SU-DHL-6 (cell line): ENCODE measurements around the gene ATP13A1.

ENCODE experiments used
- H2AFZ ChIP-seq: fragments of 200-600 bp; sonication (generic); 2 replicates; pipeline ENCODE4 v1.6.1; 2014; ENCODE audit warnings: low read depth, mild to moderate bottlenecking, moderate library complexity, mixed read lengths, antibody characterized with exemption, low read length; ENCODE audit not compliant: severe bottlenecking
- H3F3A ChIP-seq: fragments of 200-600 bp; shearing (Covaris generic); 2 replicates; pipeline ENCODE4 v1.6.0; 2016; ENCODE audit warnings: antibody characterized with exemption, mild to moderate bottlenecking; ENCODE audit not compliant: insufficient read depth
- H3K27ac ChIP-seq: fragments of 200-600 bp; sonication (generic); 2 replicates; pipeline ENCODE4 v1.5.1; 2016; ENCODE audit warnings: low read depth, mild to moderate bottlenecking, low read length, moderate library complexity, mixed read lengths
- H3K27me3 ChIP-seq: fragments of 200-600 bp; sonication (generic), shearing (Covaris generic); 2 replicates; pipeline ENCODE4 v1.6.0; 2014; ENCODE audit warnings: mild to moderate bottlenecking, low read length
- H3K36me3 ChIP-seq: fragments of 200-600 bp; sonication (generic); 2 replicates; pipeline ENCODE4 v1.6.1; 2014; ENCODE audit warnings: mild to moderate bottlenecking, low read length, mixed read lengths
- H3K4me2 ChIP-seq: fragments of 300-600, 200-600 bp; shearing (Covaris generic), sonication (generic); 2 replicates; pipeline ENCODE4 v1.6.0; 2014; ENCODE audit warnings: low read length, low read depth, mild to moderate bottlenecking; ENCODE audit not compliant: poor library complexity, severe bottlenecking
- H3K4me3 ChIP-seq: fragments of 200-600 bp; sonication (generic); 2 replicates; pipeline ENCODE4 v1.5.1; 2014; ENCODE audit warnings: antibody characterized with exemption, low read length, mild to moderate bottlenecking, mixed read lengths; ENCODE audit not compliant: insufficient read depth, poor library complexity, severe bottlenecking
- H3K79me2 ChIP-seq: fragments of 200-600 bp; sonication (generic); 2 replicates; pipeline ENCODE4 v1.6.1; 2014; ENCODE audit warnings: mild to moderate bottlenecking, low read length, moderate library complexity; ENCODE audit not compliant: insufficient read depth
- H3K9ac ChIP-seq: fragments of 200-600 bp; sonication (generic); 2 replicates; pipeline ENCODE4 v1.7.0; 2014; ENCODE audit warnings: mild to moderate bottlenecking, low read length
- H3K9me2 ChIP-seq: fragments of 200-600 bp; sonication (generic); replicated peaks from 2 replicates; pipeline ENCODE4 v1.6.1; 2014; ENCODE audit warnings: low read length; ENCODE audit not compliant: insufficient read depth
- H3K9me3 ChIP-seq: fragments of 200-600 bp; sonication (generic); 2 replicates; pipeline ENCODE4 v1.6.1; 2014; ENCODE audit warnings: low read length, mixed read lengths; ENCODE audit not compliant: insufficient read depth
- H4K20me1 ChIP-seq: fragments of 200-600 bp; sonication (generic); 2 replicates; pipeline ENCODE4 v1.6.1; 2014; ENCODE audit warnings: low read depth, mild to moderate bottlenecking, antibody characterized with exemption, low read length, moderate library complexity, mixed read lengths
- EZH2phosphoT487 ChIP-seq: fragments of 200-600 bp; sonication (generic), shearing (Covaris generic); conservative IDR thresholded peaks from 2 replicates; pipeline ENCODE4 v1.6.1; 2018; ENCODE audit warnings: mild to moderate bottlenecking, antibody characterized with exemption, low read length, moderate library complexity, mixed read lengths
- TF ChIP-seq, protein P1 (sequence below): fragments of 200-600 bp; sonication (generic); IDR thresholded peaks from one replicate; pipeline ENCODE4 v1.5.1; 2017; ENCODE audit warnings: antibody characterized with exemption, mild to moderate bottlenecking, low read length, moderate library complexity; ENCODE audit not compliant: insufficient read depth, poor library complexity, severe bottlenecking

ATP13A1 gene

DNA sequence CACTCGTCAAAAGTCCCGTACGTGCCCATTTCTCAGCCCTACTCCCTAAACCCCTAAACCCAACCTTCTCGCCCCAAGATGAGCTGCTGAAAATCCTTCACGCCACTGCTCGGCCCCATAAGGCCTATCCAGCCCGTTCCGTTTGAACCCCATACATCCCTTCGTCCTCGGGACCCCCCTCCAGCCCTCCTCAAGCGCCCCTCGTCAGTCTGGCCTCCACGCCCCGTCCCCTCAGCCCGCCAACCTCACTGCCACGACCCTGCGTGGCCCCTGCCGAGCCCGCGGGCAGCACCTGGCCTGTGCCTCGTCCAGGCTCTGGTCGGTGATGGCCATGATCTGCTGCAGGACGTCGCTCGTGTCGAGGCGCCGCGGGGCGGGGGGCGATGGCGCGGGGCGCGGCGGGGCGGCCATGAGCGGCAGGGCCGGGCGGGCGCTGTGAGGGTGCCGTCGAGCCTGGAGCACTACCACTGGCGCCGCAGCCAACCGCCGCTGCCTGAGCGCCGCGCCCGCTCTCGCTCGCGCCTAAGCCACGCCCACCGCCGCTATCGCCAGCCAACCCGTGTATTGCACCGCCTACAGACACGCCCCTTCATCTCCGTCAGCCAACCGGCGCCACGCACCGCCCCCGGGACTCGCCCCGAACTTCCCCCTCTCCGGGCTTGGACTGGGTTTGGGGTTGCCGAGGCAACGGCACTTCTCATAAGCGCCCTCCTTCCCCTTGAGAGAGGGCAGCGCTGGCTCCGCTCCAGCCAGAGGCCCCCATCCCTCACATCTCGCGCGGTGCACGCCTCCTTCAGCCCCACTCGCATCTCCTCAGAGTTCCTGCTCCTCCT is 45.0 kb downstream of the ATP13A1 start, which contains the start of gene PBX4:
Gene PBX4, minus strand, starts transcription at position 469 of the 833 bp plus-strand sequence. Its CDS starts 58 bp downstream, at position 411.
- Histone ChIP-seq H3K4me3 (peak within 1 kb of the TSS; percentile 64), H3K9me3 (no peaks in the 10 kb centered on the region), H2AFZ (peak within 1 kb of the TSS; percentile 79), H4K20me1 (no peaks in the 10 kb centered on the region), H3F3A (no peaks in the 10 kb centered on the region), H3K9ac (peak within 1 kb of the TSS; percentile 60), H3K36me3 (no peaks in the 10 kb centered on the region), H3K4me2 (peak within 1 kb of the TSS; percentile 69), H3K27me3 (no peaks in the 10 kb centered on the region), H3K27ac (no peak within 1 kb of the TSS), H3K79me2 (no peaks in the 10 kb centered on the region), H3K9me2 (no peaks in the 10 kb centered on the region)
- TF ChIP-seq, protein P1, sequence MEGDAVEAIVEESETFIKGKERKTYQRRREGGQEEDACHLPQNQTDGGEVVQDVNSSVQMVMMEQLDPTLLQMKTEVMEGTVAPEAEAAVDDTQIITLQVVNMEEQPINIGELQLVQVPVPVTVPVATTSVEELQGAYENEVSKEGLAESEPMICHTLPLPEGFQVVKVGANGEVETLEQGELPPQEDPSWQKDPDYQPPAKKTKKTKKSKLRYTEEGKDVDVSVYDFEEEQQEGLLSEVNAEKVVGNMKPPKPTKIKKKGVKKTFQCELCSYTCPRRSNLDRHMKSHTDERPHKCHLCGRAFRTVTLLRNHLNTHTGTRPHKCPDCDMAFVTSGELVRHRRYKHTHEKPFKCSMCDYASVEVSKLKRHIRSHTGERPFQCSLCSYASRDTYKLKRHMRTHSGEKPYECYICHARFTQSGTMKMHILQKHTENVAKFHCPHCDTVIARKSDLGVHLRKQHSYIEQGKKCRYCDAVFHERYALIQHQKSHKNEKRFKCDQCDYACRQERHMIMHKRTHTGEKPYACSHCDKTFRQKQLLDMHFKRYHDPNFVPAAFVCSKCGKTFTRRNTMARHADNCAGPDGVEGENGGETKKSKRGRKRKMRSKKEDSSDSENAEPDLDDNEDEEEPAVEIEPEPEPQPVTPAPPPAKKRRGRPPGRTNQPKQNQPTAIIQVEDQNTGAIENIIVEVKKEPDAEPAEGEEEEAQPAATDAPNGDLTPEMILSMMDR = no peak
- TF ChIP-seq EZH2phosphoT487 = no peak

DNA sequence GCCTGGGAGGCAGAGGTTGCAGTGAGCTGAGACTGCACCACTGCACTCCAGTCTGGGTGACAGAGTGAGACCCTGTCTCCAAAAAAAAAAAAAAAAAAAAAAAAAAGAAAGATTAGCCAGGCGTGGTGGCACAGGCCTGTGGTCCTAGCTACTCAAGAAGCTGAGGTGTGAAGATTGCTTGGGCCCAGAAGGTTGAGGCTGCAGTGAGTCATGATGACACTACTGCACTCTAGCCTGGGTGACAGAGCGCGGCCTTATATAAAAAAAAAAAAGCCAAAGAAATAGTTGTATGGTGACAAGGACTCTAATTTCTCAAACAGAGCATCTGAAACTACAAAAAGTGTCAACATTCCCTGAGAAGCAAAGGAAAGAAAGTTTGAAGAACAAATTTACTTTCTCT is 48.4 kb downstream of the ATP13A1 start:
- no peaks in the 10 kb centered on the region for H3K9me3 ChIP-seq
- H3K4me2 ChIP-seq = no peak overlapping the region
- no peak overlapping the region for H3K4me3 ChIP-seq
- no peaks in the 10 kb centered on the region for H4K20me1 ChIP-seq
- no peak overlapping the region for H3K27ac ChIP-seq
- H3K27me3 ChIP-seq = no peaks in the 10 kb centered on the region
- TF ChIP-seq EZH2phosphoT487 = no peak
- TF ChIP-seq, protein P1 = no peak
- no peak overlapping the region for H2AFZ ChIP-seq
- no peaks in the 10 kb centered on the region for H3F3A ChIP-seq
- no peak overlapping the region for H3K9ac ChIP-seq
- H3K36me3 ChIP-seq = no peaks in the 10 kb centered on the region
- H3K79me2 ChIP-seq = no peaks in the 10 kb centered on the region
- H3K9me2 ChIP-seq = no peaks in the 10 kb centered on the region

DNA sequence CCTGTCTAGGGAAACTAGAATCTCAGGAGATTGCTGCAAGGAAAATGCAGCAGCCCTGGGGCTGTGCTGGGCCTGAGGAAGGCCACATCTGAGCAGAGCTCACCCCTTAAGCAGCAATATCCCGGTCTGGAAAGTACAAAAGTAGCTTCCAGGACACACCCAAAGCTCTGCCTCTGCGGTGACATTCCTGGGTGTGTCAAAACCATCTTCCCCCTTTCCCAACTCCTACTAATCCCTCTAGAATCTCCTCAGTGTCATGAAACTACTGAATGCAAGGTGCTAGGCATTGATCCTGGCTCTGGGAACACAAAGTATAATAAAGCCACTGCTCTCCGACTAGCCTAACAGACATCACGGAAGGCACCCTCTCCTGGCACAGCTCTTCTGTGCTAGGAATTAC is 50.0 kb downstream of the ATP13A1 start:
- Histone ChIP-seq H3K9me2 (no peaks in the 10 kb centered on the region), H4K20me1 (no peaks in the 10 kb centered on the region), H3K79me2 (no peaks in the 10 kb centered on the region), H3K4me3 (no peak overlapping the region), H3F3A (no peaks in the 10 kb centered on the region), H3K27me3 (no peaks in the 10 kb centered on the region), H3K9me3 (no peaks in the 10 kb centered on the region), H2AFZ (no peak overlapping the region), H3K27ac (no peak overlapping the region), H3K9ac (no peak overlapping the region), H3K4me2 (no peak overlapping the region), H3K36me3 (no peaks in the 10 kb centered on the region)
- TF ChIP-seq, protein P1 = no peak
- no peak for TF ChIP-seq EZH2phosphoT487
